ENCODE results near the gene APOO. TPM values are rescaled to one million over a fixed set of nuclear protein-coding genes. Genes with fewer than 3 reads are reported as not detected.

The APOO gene
- total RNA-seq, 1 experiment from 2014 or later, result 34.5 TPM

DNA sequence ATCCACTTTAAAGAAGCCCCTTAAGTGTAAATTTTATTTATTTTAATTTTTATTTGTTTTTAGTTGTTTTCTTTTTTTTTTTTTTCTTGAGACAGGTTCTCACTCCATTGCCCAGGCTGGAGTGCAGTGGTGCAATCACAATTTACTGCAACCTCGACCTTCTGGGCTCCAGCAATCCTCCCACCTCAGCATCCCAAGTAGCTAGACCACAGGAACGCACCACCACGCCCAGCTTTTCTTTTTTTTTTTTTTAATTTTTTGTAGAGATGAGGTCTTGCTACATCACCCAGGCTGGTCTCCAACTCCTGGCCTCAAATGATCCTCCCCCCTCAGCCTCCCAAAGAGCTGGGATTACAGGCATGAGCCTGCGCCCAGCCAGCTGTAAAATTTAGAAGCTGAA is 118.8 kb downstream of the APOO start:
- Histone ChIP-seq H3K9ac (ENCODE audit: low read length) (no peak overlapping the region), H3K36me3 (ENCODE audit: control insufficient read depth in 1 of 2, insufficient read depth in 2 of 2, low read length in 2 of 2) (peaks cover 4 to 14% of the 10 kb centered on the region in 2 experiments), H3K4me2 (ENCODE audit: low read length) (no peak overlapping the region), H3K79me2 (ENCODE audit: insufficient read depth, low read length) (peaks cover 13% of the 10 kb centered on the region), H3K27ac (ENCODE audit: low read depth, low read length) (peak overlapping the region; percentile 53; the same call in 1 of the 2 replicates), H3K9me2 (ENCODE audit: insufficient read depth) (no peaks in the 10 kb centered on the region), H3K27me3 (ENCODE audit: insufficient read depth, low read length) (no peaks in the 10 kb centered on the region), H4K20me1 (ENCODE audit: insufficient read depth) (0 out of 2 replicates have a peak, but pooled peaks cover 6% of the 10 kb centered on the region), H2AFZ (ENCODE audit: low read depth, low read length, poor library complexity, severe bottlenecking) (no peak overlapping the region), H3K4me3 (replicated peaks in 1 of 2; ENCODE audit: low read depth in 1 of 2, low read length in 2 of 2) (no peak overlapping the region), H3K4me1 (ENCODE audit: control insufficient read depth in 1 of 2, insufficient read depth in 2 of 2, low read length in 2 of 2) (peaks cover 21 to 41% of the 10 kb centered on the region in 2 experiments), H3K9me3 (ENCODE audit: control insufficient read depth in 1 of 2, insufficient read depth in 1 of 2, low read depth in 1 of 2, low read length in 2 of 2) (no peaks in the 10 kb centered on the region)
- TF ChIP-seq TCF7L2 (IDR thresholded peaks at IDR 0.05; ENCODE audit: borderline replicate concordance, extremely low read depth, insufficient read depth, insufficient read length), result no peak
- no peak for TF ChIP-seq ELF1 (IDR thresholded peaks at IDR 0.05; ENCODE audit: borderline replicate concordance, low read depth)
- TF ChIP-seq CBX3 (IDR thresholded peaks at IDR 0.05; ENCODE audit: low read depth), result no peak
- TF ChIP-seq, protein P1, sequence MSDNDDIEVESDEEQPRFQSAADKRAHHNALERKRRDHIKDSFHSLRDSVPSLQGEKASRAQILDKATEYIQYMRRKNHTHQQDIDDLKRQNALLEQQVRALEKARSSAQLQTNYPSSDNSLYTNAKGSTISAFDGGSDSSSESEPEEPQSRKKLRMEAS (IDR thresholded peaks at IDR 0.05), result no peak
- no peak for TF ChIP-seq ZFX (IDR thresholded peaks at IDR 0.05)
- intact Hi-C loops (cut with micrococcal nuclease), result loop anchor here (2.0 kb wide), 1 partner anchor 18 kb away; no protein-coding TSS in a partner anchor
- ChIA-PET RAD21 (ENCODE audit: low non-redundant PET in 1 of 2, low total read pairs in 2 of 2, uncharacterized antibody in 2 of 2, unreplicated experiment in 2 of 2) (interaction anchor here in 1 of 2 experiments (0.7 kb wide), 1 partner anchor 111 kb away, joined by 5 read pairs; no protein-coding TSS in a partner anchor), CTCF (no interaction called here), POLR2A (interaction anchor here (2.8 to 7.7 kb wide), 2 partner anchors 100 to 112 kb away, joined by 10 to 75 read pairs; no protein-coding TSS in a partner anchor)
- BruUV-seq (replicated peaks), result no TSS peak
- no peak for DNase-seq (ENCODE audit: low read depth, low spot score)
- ATAC-seq, result no peak

DNA sequence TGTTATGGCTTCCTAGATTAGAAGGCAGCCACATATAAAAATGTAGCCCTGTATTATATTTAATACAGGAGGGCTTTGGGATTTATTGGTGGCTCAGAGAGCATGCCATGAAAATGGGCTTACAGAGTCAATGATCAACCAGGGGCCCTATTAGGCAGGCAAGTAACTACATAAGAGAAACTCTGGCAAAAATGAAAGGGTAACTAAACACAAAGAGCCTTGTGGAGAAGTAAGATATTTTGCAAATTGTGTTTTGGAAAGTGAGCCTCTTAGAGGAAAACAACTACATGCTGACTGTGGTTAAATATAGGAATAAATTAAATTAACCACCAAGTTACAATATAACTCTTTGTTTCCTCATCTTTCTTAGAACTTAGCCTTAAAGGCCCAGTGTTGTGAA is 119.2 kb downstream of the APOO start:
- DNase-seq (ENCODE audit: low read depth, low spot score) (no peak), ATAC-seq (no peak)
- RAD21 ChIA-PET (ENCODE audit: low non-redundant PET in 1 of 2, low total read pairs in 2 of 2, uncharacterized antibody in 2 of 2, unreplicated experiment in 2 of 2), result interaction anchor here (0.7 to 1.0 kb wide), 2 partner anchors 112 to 113 kb away, joined by 4 to 5 read pairs; no protein-coding TSS in a partner anchor
- Histone ChIP-seq H3K79me2 (ENCODE audit: insufficient read depth, low read length) (peaks cover 18% of the 10 kb centered on the region), H3K4me1 (ENCODE audit: control insufficient read depth in 1 of 2, insufficient read depth in 2 of 2, low read length in 2 of 2) (peaks cover 20 to 45% of the 10 kb centered on the region in 2 experiments), H3K9me2 (ENCODE audit: insufficient read depth) (no peaks in the 10 kb centered on the region), H3K27me3 (ENCODE audit: insufficient read depth, low read length) (no peaks in the 10 kb centered on the region), H3K27ac (ENCODE audit: low read depth, low read length) (peak overlapping the region; percentile 53), H4K20me1 (ENCODE audit: insufficient read depth) (0 out of 2 replicates have a peak, but pooled peaks cover 6% of the 10 kb centered on the region), H3K9ac (ENCODE audit: low read length) (no peak overlapping the region), H2AFZ (ENCODE audit: low read depth, low read length, poor library complexity, severe bottlenecking) (no peak overlapping the region), H3K9me3 (ENCODE audit: control insufficient read depth in 1 of 2, insufficient read depth in 1 of 2, low read depth in 1 of 2, low read length in 2 of 2) (no peaks in the 10 kb centered on the region), H3K4me2 (ENCODE audit: low read length) (no peak overlapping the region), H3K36me3 (ENCODE audit: control insufficient read depth in 1 of 2, insufficient read depth in 2 of 2, low read length in 2 of 2) (peaks cover 7 to 17% of the 10 kb centered on the region in 2 experiments), H3K4me3 (replicated peaks in 1 of 2; ENCODE audit: low read depth in 1 of 2, low read length in 2 of 2) (no peak overlapping the region)
- BruUV-seq (replicated peaks), result no TSS peak
- CTCF ChIA-PET, result no interaction called here
- intact Hi-C loops (cut with micrococcal nuclease), result loop anchor here (2.0 kb wide), 1 partner anchor 18 kb away; no protein-coding TSS in a partner anchor
- POLR2A ChIA-PET, result interaction anchor here (2.6 to 7.7 kb wide), 3 partner anchors 19 to 113 kb away, joined by 10 to 75 read pairs (median 25); no protein-coding TSS in a partner anchor
- no peak for TF ChIP-seq SP1 (IDR thresholded peaks at IDR 0.05; ENCODE audit: low read depth)
- no peak for TF ChIP-seq CBX3 (IDR thresholded peaks at IDR 0.05; ENCODE audit: low read depth)
- TF ChIP-seq, protein P2, sequence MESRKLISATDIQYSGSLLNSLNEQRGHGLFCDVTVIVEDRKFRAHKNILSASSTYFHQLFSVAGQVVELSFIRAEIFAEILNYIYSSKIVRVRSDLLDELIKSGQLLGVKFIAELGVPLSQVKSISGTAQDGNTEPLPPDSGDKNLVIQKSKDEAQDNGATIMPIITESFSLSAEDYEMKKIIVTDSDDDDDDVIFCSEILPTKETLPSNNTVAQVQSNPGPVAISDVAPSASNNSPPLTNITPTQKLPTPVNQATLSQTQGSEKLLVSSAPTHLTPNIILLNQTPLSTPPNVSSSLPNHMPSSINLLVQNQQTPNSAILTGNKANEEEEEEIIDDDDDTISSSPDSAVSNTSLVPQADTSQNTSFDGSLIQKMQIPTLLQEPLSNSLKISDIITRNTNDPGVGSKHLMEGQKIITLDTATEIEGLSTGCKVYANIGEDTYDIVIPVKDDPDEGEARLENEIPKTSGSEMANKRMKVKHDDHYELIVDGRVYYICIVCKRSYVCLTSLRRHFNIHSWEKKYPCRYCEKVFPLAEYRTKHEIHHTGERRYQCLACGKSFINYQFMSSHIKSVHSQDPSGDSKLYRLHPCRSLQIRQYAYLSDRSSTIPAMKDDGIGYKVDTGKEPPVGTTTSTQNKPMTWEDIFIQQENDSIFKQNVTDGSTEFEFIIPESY (IDR thresholded peaks at IDR 0.05; ENCODE audit: extremely low read depth, insufficient replicate concordance, low read length), result no peak
- TF ChIP-seq RAD21 (IDR thresholded peaks at IDR 0.05; ENCODE audit: low read depth), result no peak
- TF ChIP-seq POLR2A (IDR thresholded peaks at IDR 0.05; ENCODE audit: borderline replicate concordance, extremely low read depth, insufficient read depth, insufficient read length), result no peak
- TF ChIP-seq YY1 (IDR thresholded peaks at IDR 0.05; ENCODE audit: extremely low read depth, insufficient replicate concordance, low read depth, low read length), result no peak
- TF ChIP-seq TCF7L2 (IDR thresholded peaks at IDR 0.05; ENCODE audit: borderline replicate concordance, extremely low read depth, insufficient read depth, insufficient read length), result no peak
- no peak for TF ChIP-seq ZFX (IDR thresholded peaks at IDR 0.05)
- no peak for TF ChIP-seq SRF (IDR thresholded peaks at IDR 0.05; ENCODE audit: low read depth)
- no peak for TF ChIP-seq EGR1 (IDR thresholded peaks at IDR 0.05; ENCODE audit: low read depth)
- no peak for TF ChIP-seq ELF1 (IDR thresholded peaks at IDR 0.05; ENCODE audit: borderline replicate concordance, low read depth)
- TF ChIP-seq SIN3A (IDR thresholded peaks at IDR 0.05; ENCODE audit: low read depth), result no peak
- TF ChIP-seq EZH2 (IDR thresholded peaks at IDR 0.05), result no peak
- TF ChIP-seq, protein P1 (IDR thresholded peaks at IDR 0.05), result no peak
- no peak for TF ChIP-seq EZH2phosphoT487 (IDR thresholded peaks at IDR 0.05; ENCODE audit: borderline replicate concordance)
- TF ChIP-seq, protein P3, sequence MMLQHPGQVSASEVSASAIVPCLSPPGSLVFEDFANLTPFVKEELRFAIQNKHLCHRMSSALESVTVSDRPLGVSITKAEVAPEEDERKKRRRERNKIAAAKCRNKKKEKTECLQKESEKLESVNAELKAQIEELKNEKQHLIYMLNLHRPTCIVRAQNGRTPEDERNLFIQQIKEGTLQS (IDR thresholded peaks at IDR 0.05), result no peak

Measured in HCT116 (cell line).